WTC11 (cell line): ENCODE results near the gene NLRP2B. TPM values are rescaled to one million over a fixed set of nuclear protein-coding genes. Genes with fewer than 3 reads are reported as not detected.
"Not testable (repeated sequence)": the region's sequence is repeated elsewhere in the genome, so short reads cannot be mapped to it uniquely, and the experiment has no call there.

Experiments
- ATAC-seq: fragments of 200-7000 bp; cut with Tn5 transposase; 2 replicates; pipeline ENCODE4 v1.10.0; 2021; ENCODE audit warnings: mild to moderate bottlenecking, moderate library complexity
- Bru-seq: library from RNA; stranded (reverse); fragments of 400-500 nt; gene quantifications from one replicate; lab custom pipeline; 2021; lab: Mats Ljungman, UMichigan
- CTCF ChIA-PET: fragments of 300-600 bp; sonication (Branson Sonifier 250); formaldehyde crosslinking; loops from one replicate; lab custom pipeline; 2021; ENCODE audit warnings: antibody characterized with exemption; lab: Charles Lee
- POLR2A ChIA-PET: fragments of 350-600 bp; sonication (Branson Sonifier 250); formaldehyde crosslinking; loops from one replicate; lab custom pipeline; 2021; ENCODE audit warnings: antibody characterized with exemption; lab: Charles Lee
- DNase-seq: peaks from one replicate; pipeline ENCODE4 v3.0.0; 2021; ENCODE audit warnings: low spot score
- H3K27ac Mint-ChIP-seq: 2 replicates; pipeline ENCODE4 v1.8.0; 2021; ENCODE audit warnings: mixed read lengths
- H3K27me3 Mint-ChIP-seq: 2 replicates; pipeline ENCODE4 v1.8.0; 2021; ENCODE audit warnings: low read depth, mild to moderate bottlenecking, moderate library complexity, mixed read lengths
- H3K36me3 Mint-ChIP-seq: 2 replicates; pipeline ENCODE4 v1.8.0; 2021; ENCODE audit warnings: mixed read lengths
- H3K4me1 Mint-ChIP-seq: 2 replicates; pipeline ENCODE4 v1.8.0; 2022; ENCODE audit warnings: mixed read lengths
- H3K4me3 Mint-ChIP-seq: 2 replicates; pipeline ENCODE4 v1.8.0; 2021; ENCODE audit warnings: mild to moderate bottlenecking, moderate library complexity, mixed read lengths
- H3K9me3 Mint-ChIP-seq: 2 replicates; pipeline ENCODE4 v1.8.0; 2021; ENCODE audit warnings: mixed read lengths
- ARID4B ChIP-seq: sonication (generic); formaldehyde crosslinking; IDR thresholded peaks from 2 replicates; pipeline ENCODE4 v1.8.0; 2023; ENCODE audit warnings: missing genetic modification reagents, mild to moderate bottlenecking, borderline replicate concordance
- ATF2 ChIP-seq: sonication (generic); formaldehyde crosslinking; IDR thresholded peaks from 2 replicates; pipeline ENCODE4 v1.8.1; 2022; ENCODE audit warnings: low read depth, missing genetic modification reagents, borderline replicate concordance
- EMX1 ChIP-seq: fragments of 250-450 bp; sonication (Bioruptor Pico); IDR thresholded peaks from 2 replicates; pipeline ENCODE4 v1.8.0; 2021; ENCODE audit warnings: mild to moderate bottlenecking
- ETV6 ChIP-seq: sonication (generic); formaldehyde crosslinking; IDR thresholded peaks from 2 replicates; pipeline ENCODE4 v1.8.1; 2022; ENCODE audit warnings: mild to moderate bottlenecking, missing genetic modification reagents
- GABPB1 ChIP-seq: sonication (generic); formaldehyde crosslinking; IDR thresholded peaks from 2 replicates; pipeline ENCODE4 v1.8.1; 2023; ENCODE audit warnings: mild to moderate bottlenecking, missing genetic modification reagents
- GTF2I ChIP-seq: fragments of 250-450 bp; sonication (Bioruptor Pico); conservative IDR thresholded peaks from 2 replicates; pipeline ENCODE4 v1.4.0; 2021; ENCODE audit warnings: mild to moderate bottlenecking
- IRF2 ChIP-seq: sonication (generic); formaldehyde crosslinking; IDR thresholded peaks from 2 replicates; pipeline ENCODE4 v1.8.0; 2022; ENCODE audit warnings: low read depth, missing genetic modification reagents, borderline replicate concordance
- NR1H2 ChIP-seq: sonication (generic); formaldehyde crosslinking; IDR thresholded peaks from 2 replicates; pipeline ENCODE4 v1.9.0; 2021; ENCODE audit warnings: mild to moderate bottlenecking, moderate library complexity, missing genetic modification reagents
- NR2C2 ChIP-seq: sonication (generic); formaldehyde crosslinking; IDR thresholded peaks from 2 replicates; pipeline ENCODE4 v1.8.0; 2022; ENCODE audit warnings: mild to moderate bottlenecking, missing genetic modification reagents
- OVOL2 ChIP-seq: fragments of 250-450 bp; sonication (Bioruptor Pico); IDR thresholded peaks from 2 replicates; pipeline ENCODE4 v1.9.0; 2021; ENCODE audit warnings: mild to moderate bottlenecking, borderline replicate concordance
- TP53 ChIP-seq: sonication (generic); formaldehyde crosslinking; IDR thresholded peaks from 2 replicates; pipeline ENCODE4 v1.8.1; 2023; ENCODE audit warnings: mild to moderate bottlenecking, missing genetic modification reagents
- USF2 ChIP-seq: sonication (generic); formaldehyde crosslinking; IDR thresholded peaks from 2 replicates; pipeline ENCODE4 v1.8.1; 2023; ENCODE audit warnings: mild to moderate bottlenecking, missing genetic modification reagents, moderate library complexity
- ZBTB43 ChIP-seq: sonication (generic); formaldehyde crosslinking; IDR thresholded peaks from 2 replicates; pipeline ENCODE4 v1.8.1; 2023; ENCODE audit warnings: mild to moderate bottlenecking, missing genetic modification reagents
- ZNF219 ChIP-seq: sonication (generic); formaldehyde crosslinking; IDR thresholded peaks from 2 replicates; pipeline ENCODE4 v1.8.0; 2023; ENCODE audit warnings: missing genetic modification reagents, mild to moderate bottlenecking, borderline replicate concordance
- ZNF423 ChIP-seq: fragments of 250-450 bp; sonication (Bioruptor Pico); IDR thresholded peaks from 2 replicates; pipeline ENCODE4 v2.1.2; 2022; ENCODE audit warnings: mild to moderate bottlenecking, moderate library complexity
- ZNF671 ChIP-seq: fragments of 250-450 bp; sonication (Bioruptor Pico); IDR thresholded peaks from 2 replicates; pipeline ENCODE4 v1.8.0; 2021; ENCODE audit warnings: mild to moderate bottlenecking
- long read RNA-seq, 3 experiments: library from RNA in 1 of 3; library from capped mRNA in 1 of 3; library from polyadenylated mRNA in 1 of 3; unstranded in 2 of 3; stranded (forward) in 1 of 3; transcript quantifications; one replicate each; pipeline ENCODE4 v2.0.0, GENCODE V29; 2021
- total RNA-seq: library from RNA; stranded (reverse); gene quantifications from 3 replicates; pipeline ENCODE4 v1.2.3, GENCODE V29; 2021
- TF ChIP-seq, protein P1 (sequence below): sonication (generic); formaldehyde crosslinking; IDR thresholded peaks from 2 replicates; pipeline ENCODE4 v1.8.1; 2022; ENCODE audit warnings: mild to moderate bottlenecking, moderate library complexity, missing genetic modification reagents
- TF ChIP-seq, protein P2 (sequence below): sonication (generic); formaldehyde crosslinking; IDR thresholded peaks from 2 replicates; pipeline ENCODE4 v1.8.0; 2022; ENCODE audit warnings: mild to moderate bottlenecking, missing genetic modification reagents

NLRP2B gene
- total RNA-seq (not detected in 3 replicates), Bru-seq, nascent RNA (not detected)
- long read RNA-seq, experiment 1 = 0 reads
- long read RNA-seq, experiment 2 = 0 reads
- long read RNA-seq, experiment 3 = 0 reads

DNA sequence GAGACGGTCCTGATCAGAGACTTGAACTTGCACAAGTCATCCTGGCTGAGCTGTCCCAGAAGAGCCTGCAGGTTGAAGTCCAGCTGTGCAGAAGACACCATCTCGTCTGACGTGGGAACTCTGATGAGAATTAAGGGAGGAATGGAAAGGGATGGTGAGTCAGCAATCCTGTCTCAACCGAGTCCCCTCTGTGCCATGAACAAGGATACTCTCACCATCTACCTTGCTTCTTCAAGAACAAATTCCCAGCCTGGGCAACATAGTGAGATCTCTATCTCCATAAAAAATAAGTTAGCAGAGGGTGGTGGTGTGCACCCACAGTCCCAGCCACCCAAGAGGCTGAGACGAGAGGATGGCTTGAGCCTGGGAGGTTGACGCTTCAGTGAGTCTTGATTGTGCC, at the start of gene NLRP2B:
Gene NLRP2B, minus strand, starts transcription at position 101 of the 400 bp plus-strand sequence.
- ChIA-PET CTCF (no interaction called here), POLR2A (no interaction called here)
- H3K27ac Mint-ChIP-seq = no peak within 1 kb of the TSS
- H3K27me3 Mint-ChIP-seq = peaks cover 2% of the 10 kb centered on the region; the same call in 1 of the 2 replicates
- TF ChIP-seq EMX1 (CRISPR knock-in tag) (no peak), ARID4B (CRISPR knock-in tag) (no peak), ZBTB43 (CRISPR knock-in tag) (no peak), NR1H2 (CRISPR knock-in tag) (no peak), GABPB1 (CRISPR knock-in tag) (no peak), IRF2 (CRISPR knock-in tag) (no peak), ATF2 (CRISPR knock-in tag) (no peak), NR2C2 (CRISPR knock-in tag) (no peak), TP53 (CRISPR knock-in tag) (no peak), USF2 (CRISPR knock-in tag) (no peak), GTF2I (CRISPR knock-in tag) (no peak), OVOL2 (CRISPR knock-in tag) (no peak), ZNF671 (CRISPR knock-in tag) (no peak), ETV6 (CRISPR knock-in tag) (no peak), ZNF423 (CRISPR knock-in tag) (no peak), ZNF219 (CRISPR knock-in tag) (no peak)
- TF ChIP-seq, protein P1, sequence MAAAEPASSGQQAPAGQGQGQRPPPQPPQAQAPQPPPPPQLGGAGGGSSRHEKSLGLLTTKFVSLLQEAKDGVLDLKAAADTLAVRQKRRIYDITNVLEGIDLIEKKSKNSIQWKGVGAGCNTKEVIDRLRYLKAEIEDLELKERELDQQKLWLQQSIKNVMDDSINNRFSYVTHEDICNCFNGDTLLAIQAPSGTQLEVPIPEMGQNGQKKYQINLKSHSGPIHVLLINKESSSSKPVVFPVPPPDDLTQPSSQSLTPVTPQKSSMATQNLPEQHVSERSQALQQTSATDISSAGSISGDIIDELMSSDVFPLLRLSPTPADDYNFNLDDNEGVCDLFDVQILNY (CRISPR knock-in tag) = no peak
- TF ChIP-seq, protein P2, sequence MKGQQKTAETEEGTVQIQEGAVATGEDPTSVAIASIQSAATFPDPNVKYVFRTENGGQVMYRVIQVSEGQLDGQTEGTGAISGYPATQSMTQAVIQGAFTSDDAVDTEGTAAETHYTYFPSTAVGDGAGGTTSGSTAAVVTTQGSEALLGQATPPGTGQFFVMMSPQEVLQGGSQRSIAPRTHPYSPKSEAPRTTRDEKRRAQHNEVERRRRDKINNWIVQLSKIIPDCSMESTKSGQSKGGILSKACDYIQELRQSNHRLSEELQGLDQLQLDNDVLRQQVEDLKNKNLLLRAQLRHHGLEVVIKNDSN = no peak
- H3K9me3 Mint-ChIP-seq = peaks cover 8% of the 10 kb centered on the region; the same call in 1 of the 2 replicates
- H3K36me3 Mint-ChIP-seq = peaks cover 11% of the 10 kb centered on the region
- ATAC-seq = no peak
- H3K4me1 Mint-ChIP-seq = peaks cover 16% of the 10 kb centered on the region
- no peak within 1 kb of the TSS for H3K4me3 Mint-ChIP-seq
- no peak for DNase-seq

DNA sequence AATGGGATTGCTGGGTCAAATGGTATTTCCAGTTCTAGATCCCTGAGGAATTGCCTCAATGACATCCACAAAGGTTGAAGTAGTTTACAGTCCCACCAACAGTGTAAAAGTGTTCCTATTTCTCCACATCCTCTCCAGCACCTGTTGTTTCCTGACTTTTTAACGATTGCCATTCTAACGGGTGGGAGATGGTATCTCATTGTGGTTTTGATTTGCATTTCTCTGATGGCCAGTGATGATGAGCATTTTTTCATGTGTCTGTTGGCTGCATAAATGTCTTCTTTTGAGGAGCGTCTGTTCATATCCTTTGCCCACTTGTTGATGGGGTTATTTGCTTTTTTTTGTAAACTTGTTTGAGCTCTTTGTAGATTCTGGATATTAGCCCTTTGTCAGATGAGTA, 45.9 kb upstream of the NLRP2B start:
- DNase-seq, H3K36me3 Mint-ChIP-seq, H3K27me3 Mint-ChIP-seq, H3K27ac Mint-ChIP-seq, ATAC-seq, CTCF ChIA-PET, POLR2A ChIA-PET, H3K4me1 Mint-ChIP-seq, H3K4me3 Mint-ChIP-seq: not testable (repeated sequence)
- H3K9me3 Mint-ChIP-seq = peaks cover 18% of the 10 kb centered on the region
